Activated CD8-positive, alpha-beta memory T cell treated with anti-CD3 and anti-CD28 coated beads, Interleukin-2, amount 50 U/mL, for 1 hour (primary cell): ENCODE measurements around the gene ATG3.
"Not testable (repeated sequence)": the region's sequence is repeated elsewhere in the genome, so short reads cannot be mapped to it uniquely, and the experiment has no call there.

ENCODE experiments used
- DNase-seq: peaks from one replicate; pipeline ENCODE4 v3.0.0-alpha.2; 2020; ENCODE audit errors: extremely low read depth

ATG3 gene

GRCh38 chr3:112560721-112561483 is 860 bp downstream of the ATG3 start:
- DNase-seq = peak; percentile 32

- no peak for DNase-seq
Measured at GRCh38 chr3:112560307-112560706, 1.5 kb downstream of the ATG3 start.

GRCh38 chr3:112557976-112558375 is 3.8 kb downstream of the ATG3 start:
- DNase-seq = no peak

- no peak for DNase-seq
Measured at GRCh38 chr3:112555535-112556170, 6.1 kb downstream of the ATG3 start.

GRCh38 chr3:112550859-112551258 is 10.9 kb downstream of the ATG3 start:
- DNase-seq = no peak

GRCh38 chr3:112546216-112546759 is 15.5 kb downstream of the ATG3 start:
- no peak for DNase-seq

GRCh38 chr3:112539825-112540650 is 21.7 kb downstream of the ATG3 start:
- no peak for DNase-seq

GRCh38 chr3:112531358-112531781 is 30.4 kb downstream of the ATG3 start:
- no peak for DNase-seq

- DNase-seq = no peak
Measured at GRCh38 chr3:112530573-112530972, 31.2 kb downstream of the ATG3 start.

GRCh38 chr3:112524127-112524526 is 37.6 kb downstream of the ATG3 start:
- not testable (repeated sequence) for DNase-seq

- DNase-seq = no peak
Measured at GRCh38 chr3:112519424-112520001, 42.2 kb downstream of the ATG3 start.

- not testable (repeated sequence) for DNase-seq
Measured at GRCh38 chr3:112518970-112519369, 42.8 kb downstream of the ATG3 start.

GRCh38 chr3:112514527-112515128 is 47.1 kb downstream of the ATG3 start:
- no peak for DNase-seq

- no peak for DNase-seq
Measured at GRCh38 chr3:112512320-112512719, 49.4 kb downstream of the ATG3 start.

- DNase-seq = no peak
Measured at GRCh38 chr3:112508860-112509259, 52.9 kb downstream of the ATG3 start.

GRCh38 chr3:112508261-112508660 is 53.5 kb downstream of the ATG3 start:
- no peak for DNase-seq

- no peak for DNase-seq
Measured at GRCh38 chr3:112505907-112506306, 55.9 kb downstream of the ATG3 start.

- no peak for DNase-seq
Measured at GRCh38 chr3:112504123-112504522, 57.6 kb downstream of the ATG3 start.

GRCh38 chr3:112503304-112503972 is 58.3 kb downstream of the ATG3 start:
- no peak for DNase-seq

GRCh38 chr3:112500621-112501020 is 61.1 kb downstream of the ATG3 start:
- DNase-seq = no peak
